HepG2 (cell line): ENCODE measurements around the gene STAT5A. TPM values are rescaled to one million over a fixed set of nuclear protein-coding genes. Genes with fewer than 3 reads are reported as not detected.
A peak's percentile ranks its signal among the peaks of the same experiment; 100 is the strongest.

Experiments used
- CEBPB ChIP-seq: IDR thresholded peaks from 2 replicates; pipeline ENCODE4 v1.6.1; 2011; ENCODE audit warnings: low read depth, low read length, improper control_type of control experiment, borderline replicate concordance
- CREB3 ChIP-seq: sonication (generic); formaldehyde crosslinking; IDR thresholded peaks from 2 replicates; pipeline ENCODE4 v1.5.0; 2020; ENCODE audit warnings: missing genetic modification reagents
- ERF ChIP-seq: IDR thresholded peaks from 2 replicates; pipeline ENCODE4 v1.6.1; 2018; ENCODE audit warnings: missing biosample characterization, missing genetic modification reagents
- GFI1 ChIP-seq: sonication (generic); formaldehyde crosslinking; IDR thresholded peaks from 2 replicates; pipeline ENCODE4 v1.5.0; 2020; ENCODE audit warnings: missing genetic modification reagents, mild to moderate bottlenecking, borderline replicate concordance
- IKZF1 ChIP-seq: fragments of 450-650 bp; IDR thresholded peaks from 2 replicates; pipeline ENCODE4 v1.7.1; 2016
- MEF2D ChIP-seq: sonication (generic); formaldehyde crosslinking; IDR thresholded peaks from 2 replicates; pipeline ENCODE4 v1.5.1; 2020; ENCODE audit warnings: mild to moderate bottlenecking, missing genetic modification reagents
- PCBP2 ChIP-seq: fragments of 200-400 bp; formaldehyde crosslinking; optimal IDR thresholded peaks from 2 replicates; pipeline ENCODE3; 2018; ENCODE audit warnings: low read length, low read depth; ENCODE audit not compliant: poor library complexity, severe bottlenecking
- RERE ChIP-seq: IDR thresholded peaks from 2 replicates; pipeline ENCODE4 v1.6.1; 2016; ENCODE audit warnings: low read depth, missing genetic modification reagents, missing compliant biosample characterization
- RFX3 ChIP-seq: IDR thresholded peaks from 2 replicates; pipeline ENCODE4 v1.6.1; 2016; ENCODE audit warnings: missing biosample characterization, missing genetic modification reagents
- SALL1 ChIP-seq: sonication (generic); formaldehyde crosslinking; IDR thresholded peaks from 2 replicates; pipeline ENCODE4 v1.8.0; 2022; ENCODE audit warnings: mild to moderate bottlenecking, missing genetic modification reagents
- ZBTB10 ChIP-seq: sonication (generic); formaldehyde crosslinking; IDR thresholded peaks from 2 replicates; pipeline ENCODE4 v1.4.0; 2020; ENCODE audit warnings: missing genetic modification reagents, borderline replicate concordance
- ZNF24 ChIP-seq: fragments of 450-650 bp; IDR thresholded peaks from 2 replicates; pipeline ENCODE4 v1.6.1; 2017; ENCODE audit warnings: antibody characterized with exemption, mild to moderate bottlenecking
- ZNF446 ChIP-seq: sonication (generic); formaldehyde crosslinking; IDR thresholded peaks from 2 replicates; pipeline ENCODE4 v1.5.0; 2020; ENCODE audit warnings: mild to moderate bottlenecking, missing genetic modification reagents
- ZNF605 ChIP-seq: sonication (generic); formaldehyde crosslinking; IDR thresholded peaks from 2 replicates; pipeline ENCODE4 v1.8.0; 2022; ENCODE audit warnings: mild to moderate bottlenecking, missing genetic modification reagents
- ZSCAN29 ChIP-seq: sonication (generic); formaldehyde crosslinking; conservative IDR thresholded peaks from 2 replicates; pipeline ENCODE4 v1.4.0; 2020; ENCODE audit warnings: mild to moderate bottlenecking, missing genetic modification reagents
- polyA plus RNA-seq, 8 experiments: library from polyadenylated mRNA; depleted of rRNA in 3 of 8; stranded (reverse) in 7 of 8; unstranded in 1 of 8; fragments of >200 nt; fragmentation: Illumina TruSeq in 4 of 8; extraction: Trizol in 4 of 8; gene quantifications; 2 replicates each; pipeline versions ENCODE4 v1.2.1 to v1.2.3, GENCODE V29; 2011 to 2016; ENCODE audit warnings: low read depth in 4 of 8, missing spikeins in 1 of 8, mixed read lengths in 1 of 8; ENCODE audit not compliant: insufficient read depth in 1 of 8
- total RNA-seq, 5 experiments: library from RNA; depleted of rRNA; stranded (reverse); fragments of >200 nt; fragmentation: Illumina TruSeq; extraction: Trizol; gene quantifications; 2 replicates each; pipeline ENCODE4 v1.2.3, GENCODE V29; 2016; ENCODE audit warnings: low read depth in 1 of 5

The STAT5A gene
- total and polyA plus RNA-seq, 2 of the 13 experiments (the other 11 are each of a cell fraction or from before 2014, with no cell fraction given) = 1.4 to 4.1 TPM

DNA sequence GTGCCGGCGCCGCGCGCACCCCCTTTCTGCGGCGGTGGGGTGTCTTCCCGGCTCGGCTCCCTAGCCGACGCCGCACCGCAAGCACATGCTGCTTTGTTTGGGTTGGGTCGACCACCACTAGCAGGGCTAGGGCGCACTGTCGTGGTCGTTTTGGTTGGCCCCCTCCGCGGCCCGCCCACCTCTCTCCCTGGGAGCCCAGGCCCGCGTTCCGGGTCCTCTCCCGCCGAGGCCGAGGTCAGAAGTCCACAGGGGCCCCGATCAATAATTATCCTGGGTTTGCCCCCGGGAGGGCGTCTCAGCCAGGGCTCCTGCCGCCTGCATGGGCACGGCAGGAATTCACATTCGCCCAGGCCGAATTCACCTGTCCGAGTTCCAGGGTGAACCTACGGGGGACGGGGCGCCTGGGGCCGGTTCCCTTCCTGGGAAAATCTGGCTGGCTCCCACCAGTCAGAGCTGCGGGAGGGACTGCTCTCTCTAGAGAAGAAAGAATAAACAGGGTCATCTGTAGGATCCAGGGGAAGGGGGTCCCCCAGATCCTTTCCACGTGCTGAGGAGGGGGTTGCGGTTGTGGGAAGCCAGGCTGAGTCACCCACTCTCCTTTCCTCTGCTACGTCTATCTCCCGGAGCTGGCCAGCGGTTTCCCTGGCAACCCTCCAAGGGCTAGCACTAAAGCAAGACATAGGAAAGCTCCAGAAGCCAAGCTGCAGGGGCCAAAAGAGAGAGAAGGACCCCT is 11.5 kb upstream of the STAT5A start (continued):
- TF ChIP-seq ZBTB10 (CRISPR knock-in tag) (peak; percentile 93), ZNF605 (CRISPR knock-in tag) (peak; percentile 79; the same call in 1 of the 2 replicates), ZNF24 (peak; percentile 31; the same call in 1 of the 2 replicates), CEBPB (no peak), PCBP2 (no peak), MEF2D (CRISPR knock-in tag) (peak; percentile 84), RERE (CRISPR knock-in tag) (peak; percentile 61; the same call in 1 of the 2 replicates), RFX3 (CRISPR knock-in tag) (peak; percentile 67; the same call in 1 of the 2 replicates), CREB3 (CRISPR knock-in tag) (peak; percentile 64; the same call in 1 of the 2 replicates), IKZF1 (no peak), ERF (CRISPR knock-in tag) (peak; percentile 57), SALL1 (peak; percentile 90), ZSCAN29 (peak; percentile 88; the same call in 1 of the 2 replicates), ZNF446 (no peak; the same call in 1 of the 2 replicates), GFI1 (peak; percentile 62; the same call in 1 of the 2 replicates)
